PC-9 (cell line): Measurements from ENCODE around the gene COMMD2. TPM values are rescaled to one million over a fixed set of nuclear protein-coding genes. Genes with fewer than 3 reads are reported as not detected.

Experiments
- BruUV-seq: library from RNA; stranded (reverse); fragments of 400-500 nt; replicated peaks from 2 replicates; lab custom pipeline; 2021; lab: Mats Ljungman, UMichigan
- CTCF ChIA-PET: fragments of 300-600 bp; sonication (Branson Sonifier 250); formaldehyde crosslinking; loops from one replicate; lab custom pipeline; 2022; ENCODE audit warnings: antibody characterized with exemption; lab: Charles Lee
- POLR2A ChIA-PET: fragments of 300-600 bp; sonication (Branson Sonifier 250); formaldehyde crosslinking; loops from one replicate; lab custom pipeline; 2022; ENCODE audit warnings: antibody characterized with exemption; ENCODE audit not compliant: unreplicated experiment; lab: Charles Lee
- DNase-seq, 2 experiments: peaks; one replicate each; pipeline versions ENCODE4 v3.0.0 to v3.0.0-alpha.2; 2015 to 2022; ENCODE audit warnings: mixed read lengths in 1 of 2
- H2AFZ ChIP-seq: fragments of 200-600 bp; sonication (generic); 2 replicates; pipeline ENCODE4 v1.8.1; 2017; ENCODE audit warnings: antibody characterized with exemption
- H3F3A ChIP-seq: fragments of 200-600 bp; sonication (generic); 2 replicates; pipeline ENCODE4 v1.8.1; 2017; ENCODE audit warnings: antibody characterized with exemption, mild to moderate bottlenecking, low read depth; ENCODE audit not compliant: insufficient read depth
- H3K27ac ChIP-seq: fragments of 200-600 bp; sonication (generic); 2 replicates; pipeline ENCODE4 v1.6.1; 2016; ENCODE audit warnings: mixed run types
- H3K27me3 ChIP-seq: fragments of 200-600 bp; sonication (generic); 2 replicates; pipeline ENCODE4 v1.6.1; 2016; ENCODE audit warnings: low read depth, mixed run types; ENCODE audit not compliant: insufficient read depth
- H3K36me3 ChIP-seq: fragments of 200-600 bp; sonication (generic); 2 replicates; pipeline ENCODE4 v1.6.1; 2016; ENCODE audit warnings: low read depth, mixed run types
- H3K4me1 ChIP-seq: fragments of 200-600 bp; sonication (generic); replicated peaks from 2 replicates; pipeline ENCODE4 v1.6.1; 2016; ENCODE audit warnings: mixed run types; ENCODE audit not compliant: insufficient read depth
- H3K4me2 ChIP-seq: fragments of 200-600 bp; sonication (generic); 2 replicates; pipeline ENCODE4 v1.6.1; 2017; ENCODE audit warnings: mixed run types
- H3K4me3 ChIP-seq: fragments of 200-600 bp; sonication (generic); 2 replicates; pipeline ENCODE4 v1.6.1; 2016; ENCODE audit warnings: mixed run types
- H3K79me2 ChIP-seq: fragments of 200-600 bp; sonication (generic); 2 replicates; pipeline ENCODE4 v1.6.1; 2017; ENCODE audit warnings: low read depth, mixed run types
- H3K9me2 ChIP-seq: fragments of 200-600 bp; sonication (generic); 2 replicates; pipeline ENCODE4 v1.8.1; 2017; ENCODE audit warnings: mild to moderate bottlenecking; ENCODE audit not compliant: insufficient read depth
- H3K9me3 ChIP-seq: fragments of 200-600 bp; sonication (generic); 2 replicates; pipeline ENCODE4 v1.8.1; 2016; ENCODE audit warnings: low read depth; ENCODE audit not compliant: insufficient read depth
- H4K20me1 ChIP-seq: fragments of 200-600 bp; sonication (generic); 2 replicates; pipeline ENCODE4 v1.8.1; 2017; ENCODE audit not compliant: insufficient read depth
- EZH2 ChIP-seq: fragments of 200-600 bp; sonication (generic); IDR thresholded peaks from 2 replicates; pipeline ENCODE4 v1.8.0; 2017; ENCODE audit warnings: antibody characterized with exemption, low read depth
- intact Hi-C: fragments of 100-400 bp; cut with micrococcal nuclease; formaldehyde crosslinking; loops from one replicate; pipeline ENCODE4 v1.10.0; 2022; ENCODE audit not compliant: unreplicated experiment
- total RNA-seq: library from RNA; stranded (reverse); gene quantifications from 2 replicates; pipeline ENCODE4 v1.2.3, GENCODE V29; 2021
- TF ChIP-seq, protein P1 (sequence below): fragments of 200-600 bp; sonication (generic); conservative IDR thresholded peaks from 2 replicates; pipeline ENCODE4 v1.6.1; 2017; ENCODE audit warnings: mixed run types, antibody characterized with exemption, mild to moderate bottlenecking, moderate library complexity

COMMD2 gene
- total RNA-seq, 1 experiment from 2014 or later: 58.2 TPM

DNA sequence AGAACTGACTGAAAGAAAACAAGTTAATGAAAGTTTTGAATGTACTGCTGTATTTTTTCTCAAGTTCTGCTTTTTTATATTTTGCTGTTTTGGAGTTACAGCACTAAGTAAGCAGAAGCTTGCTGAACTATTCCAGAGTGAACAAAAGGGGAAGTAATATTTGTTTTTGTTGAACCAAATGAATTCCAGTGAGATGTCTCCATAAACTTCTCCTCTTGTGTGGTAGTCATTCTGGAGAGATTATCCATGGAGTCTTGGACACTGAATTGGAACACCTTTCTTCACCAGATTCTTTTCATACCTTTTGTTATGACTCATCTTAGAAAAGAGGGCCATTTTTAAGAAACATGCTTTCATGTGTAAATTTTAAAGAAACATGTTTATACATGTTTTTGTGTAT is 31.3 kb upstream of the COMMD2 start:
- Histone ChIP-seq H3K9me3 (no peaks in the 10 kb centered on the region), H2AFZ (no peak overlapping the region), H3K27me3 (no peaks in the 10 kb centered on the region), H3K4me3 (no peak overlapping the region), H3K79me2 (no peaks in the 10 kb centered on the region), H3K4me2 (peak overlapping the region; percentile 40), H3K27ac (peak overlapping the region; percentile 30; the same call in 1 of the 2 replicates), H3K4me1 (peaks cover 16% of the 10 kb centered on the region), H3K9me2 (no peaks in the 10 kb centered on the region), H3F3A (peaks cover 15% of the 10 kb centered on the region), H3K36me3 (no peaks in the 10 kb centered on the region), H4K20me1 (no peaks in the 10 kb centered on the region)
- no peak for TF ChIP-seq EZH2
- TF ChIP-seq, protein P1, sequence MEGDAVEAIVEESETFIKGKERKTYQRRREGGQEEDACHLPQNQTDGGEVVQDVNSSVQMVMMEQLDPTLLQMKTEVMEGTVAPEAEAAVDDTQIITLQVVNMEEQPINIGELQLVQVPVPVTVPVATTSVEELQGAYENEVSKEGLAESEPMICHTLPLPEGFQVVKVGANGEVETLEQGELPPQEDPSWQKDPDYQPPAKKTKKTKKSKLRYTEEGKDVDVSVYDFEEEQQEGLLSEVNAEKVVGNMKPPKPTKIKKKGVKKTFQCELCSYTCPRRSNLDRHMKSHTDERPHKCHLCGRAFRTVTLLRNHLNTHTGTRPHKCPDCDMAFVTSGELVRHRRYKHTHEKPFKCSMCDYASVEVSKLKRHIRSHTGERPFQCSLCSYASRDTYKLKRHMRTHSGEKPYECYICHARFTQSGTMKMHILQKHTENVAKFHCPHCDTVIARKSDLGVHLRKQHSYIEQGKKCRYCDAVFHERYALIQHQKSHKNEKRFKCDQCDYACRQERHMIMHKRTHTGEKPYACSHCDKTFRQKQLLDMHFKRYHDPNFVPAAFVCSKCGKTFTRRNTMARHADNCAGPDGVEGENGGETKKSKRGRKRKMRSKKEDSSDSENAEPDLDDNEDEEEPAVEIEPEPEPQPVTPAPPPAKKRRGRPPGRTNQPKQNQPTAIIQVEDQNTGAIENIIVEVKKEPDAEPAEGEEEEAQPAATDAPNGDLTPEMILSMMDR: no peak
- no TSS peak for BruUV-seq
- CTCF ChIA-PET: interaction anchor here (0.9 kb wide), 1 partner anchor 24 kb away, joined by 7 read pairs; no protein-coding TSS in a partner anchor
- POLR2A ChIA-PET: no interaction called here
- peak in 1 of 2 experiments; percentile 79 for DNase-seq
- intact Hi-C loops: no loop called here

DNA sequence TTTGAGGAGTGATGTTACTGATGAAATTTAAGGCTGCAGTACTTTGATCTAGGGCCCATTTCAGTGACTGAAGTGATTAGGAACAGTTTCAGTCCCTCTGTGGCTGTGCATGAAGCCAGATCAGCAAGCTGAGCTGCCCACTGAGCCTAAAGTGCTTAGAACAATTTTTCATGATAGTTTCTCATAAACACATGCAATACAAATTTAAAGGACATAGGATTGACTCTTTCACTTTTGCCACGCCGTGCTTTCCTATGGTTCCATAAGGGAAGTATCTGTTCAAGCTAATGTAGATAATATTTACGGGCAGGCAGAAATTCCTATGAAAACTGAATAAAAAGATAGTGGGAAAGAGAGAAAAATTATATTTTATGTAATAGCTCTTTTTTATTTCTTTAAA is 29.5 kb upstream of the COMMD2 start:
- no peak overlapping the region for H3K4me2 ChIP-seq
- no peak overlapping the region for H3K4me3 ChIP-seq
- no peaks in the 10 kb centered on the region for H3K79me2 ChIP-seq
- H2AFZ ChIP-seq: no peak overlapping the region
- intact Hi-C loops: no loop called here
- H3K36me3 ChIP-seq: no peaks in the 10 kb centered on the region
- no peak for TF ChIP-seq EZH2
- TF ChIP-seq, protein P1: no peak
- no peak for DNase-seq
- no peak overlapping the region for H3K27ac ChIP-seq
- ChIA-PET POLR2A (interaction anchor here (0.6 to 0.9 kb wide), 3 partner anchors 16 to 537 kb away, joined by 3 to 5 read pairs (median 3); no protein-coding TSS in a partner anchor), CTCF (interaction anchor here (1.1 kb wide), 1 partner anchor 10 kb away, joined by 6 read pairs; no protein-coding TSS in a partner anchor)
- peaks cover 15% of the 10 kb centered on the region for H3F3A ChIP-seq
- H3K27me3 ChIP-seq: no peaks in the 10 kb centered on the region
- H3K9me2 ChIP-seq: no peaks in the 10 kb centered on the region
- peaks cover 23% of the 10 kb centered on the region for H3K4me1 ChIP-seq
- no TSS peak for BruUV-seq
- no peaks in the 10 kb centered on the region for H4K20me1 ChIP-seq
- H3K9me3 ChIP-seq: no peaks in the 10 kb centered on the region

DNA sequence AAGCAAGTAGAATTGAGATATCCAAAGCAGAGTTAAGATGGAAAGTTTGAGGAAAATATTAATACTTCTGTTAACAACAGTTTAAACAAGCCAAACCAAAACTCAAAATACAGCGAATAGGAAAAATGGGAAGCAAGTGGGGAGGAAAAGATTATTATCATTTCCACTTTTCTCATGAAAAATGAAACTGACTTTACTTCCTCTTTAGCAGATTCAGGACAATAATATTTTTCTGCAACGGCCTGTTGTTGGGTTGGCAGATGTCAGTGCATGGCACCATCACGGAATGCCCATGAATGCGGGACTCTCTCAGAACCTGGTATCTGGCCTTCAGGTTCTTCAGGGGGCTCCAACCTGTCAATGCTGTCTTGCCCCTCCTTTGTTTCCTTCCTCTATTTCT is 28.9 kb upstream of the COMMD2 start:
- CTCF ChIA-PET: no interaction called here
- Histone ChIP-seq H3K27ac (no peak overlapping the region), H3K4me2 (no peak overlapping the region), H3K9me2 (no peaks in the 10 kb centered on the region), H3K27me3 (no peaks in the 10 kb centered on the region), H3K36me3 (no peaks in the 10 kb centered on the region), H3K79me2 (no peaks in the 10 kb centered on the region), H3K9me3 (no peaks in the 10 kb centered on the region), H3K4me1 (peaks cover 23% of the 10 kb centered on the region), H3F3A (peaks cover 15% of the 10 kb centered on the region), H2AFZ (no peak overlapping the region), H4K20me1 (no peaks in the 10 kb centered on the region), H3K4me3 (no peak overlapping the region)
- intact Hi-C loops: no loop called here
- POLR2A ChIA-PET: interaction anchor here (0.9 kb wide), 1 partner anchor 537 kb away, joined by 3 read pairs; no protein-coding TSS in a partner anchor
- no TSS peak for BruUV-seq
- TF ChIP-seq, protein P1: no peak
- TF ChIP-seq EZH2: no peak
- no peak for DNase-seq
